ENCODE results near the gene SLC38A3. TPM values are rescaled to one million over a fixed set of nuclear protein-coding genes. Genes with fewer than 3 reads are reported as not detected.

Gene SLC38A3
- polyA plus RNA-seq, 1 experiment = 0.22 TPM

DNA sequence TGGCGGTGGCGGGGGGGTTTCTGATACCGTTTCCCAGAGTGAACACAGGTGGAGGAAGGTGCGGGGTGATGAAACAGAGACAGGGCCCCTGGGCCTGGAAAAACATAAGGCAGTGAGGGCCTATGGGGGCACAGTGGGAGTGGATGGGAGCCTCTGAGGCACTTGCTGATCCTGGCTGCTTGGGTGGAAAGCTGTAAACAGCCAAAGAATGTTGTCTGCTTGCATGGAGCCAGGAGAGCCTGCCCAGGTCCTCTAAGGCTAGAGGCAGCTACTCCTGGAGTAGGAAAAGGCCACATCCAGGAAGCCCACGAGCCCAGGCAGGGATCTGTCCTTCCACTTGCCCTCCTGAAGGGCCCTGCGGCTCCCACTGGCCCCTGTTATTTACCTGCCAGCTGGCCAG, 60.9 kb downstream of the SLC38A3 start:
- ChIA-PET POLR2A (interaction anchor here (0.6 kb wide), 2 partner anchors 8 to 13 kb away, joined by 3 to 6 read pairs; no protein-coding TSS in a partner anchor), CTCF (interaction anchor here (1.4 to 3.1 kb wide), 5 partner anchors 19 to 79 kb away, joined by 3 to 23 read pairs (median 8); partner anchors contain the start of gene ZMYND10)
- H3K27me3 ChIP-seq (ENCODE audit: control insufficient read depth, insufficient read depth, low read length) = no peaks in the 10 kb centered on the region
- H3K4me3 ChIP-seq (ENCODE audit: low read depth, low read length) = no peak overlapping the region
- TF ChIP-seq, protein P1, sequence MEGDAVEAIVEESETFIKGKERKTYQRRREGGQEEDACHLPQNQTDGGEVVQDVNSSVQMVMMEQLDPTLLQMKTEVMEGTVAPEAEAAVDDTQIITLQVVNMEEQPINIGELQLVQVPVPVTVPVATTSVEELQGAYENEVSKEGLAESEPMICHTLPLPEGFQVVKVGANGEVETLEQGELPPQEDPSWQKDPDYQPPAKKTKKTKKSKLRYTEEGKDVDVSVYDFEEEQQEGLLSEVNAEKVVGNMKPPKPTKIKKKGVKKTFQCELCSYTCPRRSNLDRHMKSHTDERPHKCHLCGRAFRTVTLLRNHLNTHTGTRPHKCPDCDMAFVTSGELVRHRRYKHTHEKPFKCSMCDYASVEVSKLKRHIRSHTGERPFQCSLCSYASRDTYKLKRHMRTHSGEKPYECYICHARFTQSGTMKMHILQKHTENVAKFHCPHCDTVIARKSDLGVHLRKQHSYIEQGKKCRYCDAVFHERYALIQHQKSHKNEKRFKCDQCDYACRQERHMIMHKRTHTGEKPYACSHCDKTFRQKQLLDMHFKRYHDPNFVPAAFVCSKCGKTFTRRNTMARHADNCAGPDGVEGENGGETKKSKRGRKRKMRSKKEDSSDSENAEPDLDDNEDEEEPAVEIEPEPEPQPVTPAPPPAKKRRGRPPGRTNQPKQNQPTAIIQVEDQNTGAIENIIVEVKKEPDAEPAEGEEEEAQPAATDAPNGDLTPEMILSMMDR (IDR thresholded peaks at IDR 0.05; ENCODE audit: insufficient read depth, low read depth, low read length) = no peak
- no peaks in the 10 kb centered on the region; the same call in 1 of the 2 replicates for H3K36me3 ChIP-seq (ENCODE audit: control insufficient read depth, insufficient read depth, low read length)
- no peak for DNase-seq (ENCODE audit: low read depth)

DNA sequence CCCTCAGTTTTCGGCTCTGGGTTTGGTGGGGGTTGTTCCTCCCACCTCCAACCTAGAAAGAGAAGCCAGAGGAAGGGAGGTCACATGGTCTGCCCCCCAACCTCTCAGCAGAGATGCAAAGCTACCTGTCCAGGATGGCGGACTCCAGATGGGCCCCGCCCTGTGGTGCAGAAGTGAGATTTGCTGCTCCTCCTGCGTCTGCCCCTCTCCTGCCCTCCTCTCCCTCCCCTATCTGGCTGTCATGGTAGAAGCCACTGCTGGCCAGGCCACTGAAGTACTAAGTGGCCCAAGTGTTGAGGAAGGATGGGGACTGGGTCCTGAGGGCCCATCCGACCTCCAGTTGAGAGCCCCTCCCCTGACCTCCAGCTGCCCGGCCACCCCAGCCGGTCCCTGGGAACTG, 61.8 kb downstream of the SLC38A3 start:
- Histone ChIP-seq H3K27me3 (ENCODE audit: control insufficient read depth, insufficient read depth, low read length) (no peaks in the 10 kb centered on the region), H3K4me3 (ENCODE audit: low read depth, low read length) (peak overlapping the region; percentile 59), H3K36me3 (ENCODE audit: control insufficient read depth, insufficient read depth, low read length) (no peaks in the 10 kb centered on the region; the same call in 1 of the 2 replicates)
- ChIA-PET POLR2A (interaction anchor here (0.5 to 1.2 kb wide), 3 partner anchors 13 to 31 kb away, joined by 3 to 6 read pairs (median 6); no protein-coding TSS in a partner anchor), CTCF (interaction anchor here (0.8 to 3.1 kb wide), 8 partner anchors 10 to 146 kb away, joined by 3 to 23 read pairs (median 6); no protein-coding TSS in a partner anchor)
- DNase-seq (ENCODE audit: low read depth) = no peak
- TF ChIP-seq, protein P1 (IDR thresholded peaks at IDR 0.05; ENCODE audit: insufficient read depth, low read depth, low read length) = no peak

DNA sequence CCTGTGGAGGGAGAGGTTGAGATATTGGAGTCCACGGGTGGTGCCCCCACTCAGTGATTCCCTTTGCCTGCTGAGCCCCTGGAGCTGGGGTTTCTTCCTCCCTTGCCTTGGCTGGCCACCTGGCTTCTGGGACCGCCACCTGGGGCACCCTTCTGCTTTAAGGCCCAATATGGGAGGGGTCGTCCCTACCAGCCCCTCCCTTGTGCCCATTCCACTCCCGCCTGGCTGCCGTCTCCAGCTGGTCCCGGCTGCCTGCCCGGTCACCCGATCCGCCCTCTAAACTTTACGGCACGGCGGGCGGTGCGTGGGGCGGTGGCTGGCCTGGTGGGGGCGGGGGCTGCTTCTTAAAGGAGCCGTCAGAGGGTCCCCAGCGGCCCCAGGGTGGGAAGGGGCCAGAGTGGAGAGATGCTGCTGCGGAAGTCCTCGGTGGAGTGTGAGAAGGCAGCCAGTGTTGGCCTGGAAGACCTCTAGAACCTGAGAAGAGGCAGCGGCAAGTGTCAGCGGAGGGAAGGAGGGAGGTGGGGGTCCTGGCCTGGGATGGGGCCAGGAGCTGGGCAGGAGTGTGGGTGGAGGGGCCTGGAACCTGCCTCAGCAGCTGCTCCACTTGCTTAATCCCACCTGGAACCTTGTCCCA, 62.3 kb downstream of the SLC38A3 start:
- DNase-seq (ENCODE audit: low read depth) = no peak
- CTCF ChIA-PET = interaction anchor here (0.8 to 3.1 kb wide), 9 partner anchors 10 to 147 kb away, joined by 3 to 23 read pairs (median 5); no protein-coding TSS in a partner anchor
- POLR2A ChIA-PET = interaction anchor here (0.5 to 1.2 kb wide), 2 partner anchors 26 to 32 kb away, joined by 3 to 6 read pairs; no protein-coding TSS in a partner anchor

DNA sequence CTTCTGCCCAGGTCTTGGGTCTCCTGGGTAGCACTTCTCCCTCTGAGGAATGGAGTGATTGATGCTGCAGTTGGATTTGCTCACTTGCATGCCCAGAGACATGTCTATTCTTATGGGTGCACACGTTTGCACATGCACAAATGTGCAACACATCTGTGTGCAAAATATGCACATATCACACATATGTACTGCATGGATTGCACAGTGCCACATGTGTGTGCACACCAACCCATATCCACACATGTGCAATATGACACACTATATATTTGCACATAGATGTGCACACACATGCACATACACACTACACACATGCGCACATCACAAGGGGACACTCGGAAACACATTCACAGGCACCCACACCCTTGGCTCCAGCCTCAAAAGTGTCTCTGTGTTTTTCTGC, 63.2 kb downstream of the SLC38A3 start:
- DNase-seq (ENCODE audit: low read depth) = no peak
- ChIA-PET POLR2A (no interaction called here), CTCF (interaction anchor here (1.0 to 3.1 kb wide), 4 partner anchors 11 to 74 kb away, joined by 3 to 23 read pairs (median 8); no protein-coding TSS in a partner anchor)
- Histone ChIP-seq H3K4me3 (ENCODE audit: low read depth, low read length) (no peak overlapping the region), H3K27me3 (ENCODE audit: control insufficient read depth, insufficient read depth, low read length) (no peaks in the 10 kb centered on the region), H3K36me3 (ENCODE audit: control insufficient read depth, insufficient read depth, low read length) (no peaks in the 10 kb centered on the region; the same call in 1 of the 2 replicates)
- TF ChIP-seq, protein P1 (IDR thresholded peaks at IDR 0.05; ENCODE audit: insufficient read depth, low read depth, low read length) = no peak

More for the DNA sequence above, 62.3 kb downstream of the SLC38A3 start:
- H3K4me3 ChIP-seq (ENCODE audit: low read depth, low read length) = peak overlapping the region; percentile 59
- H3K36me3 ChIP-seq (ENCODE audit: control insufficient read depth, insufficient read depth, low read length) = no peaks in the 10 kb centered on the region; the same call in 1 of the 2 replicates
- H3K27me3 ChIP-seq (ENCODE audit: control insufficient read depth, insufficient read depth, low read length) = no peaks in the 10 kb centered on the region
- TF ChIP-seq, protein P1 (IDR thresholded peaks at IDR 0.05; ENCODE audit: insufficient read depth, low read depth, low read length) = no peak

DNA sequence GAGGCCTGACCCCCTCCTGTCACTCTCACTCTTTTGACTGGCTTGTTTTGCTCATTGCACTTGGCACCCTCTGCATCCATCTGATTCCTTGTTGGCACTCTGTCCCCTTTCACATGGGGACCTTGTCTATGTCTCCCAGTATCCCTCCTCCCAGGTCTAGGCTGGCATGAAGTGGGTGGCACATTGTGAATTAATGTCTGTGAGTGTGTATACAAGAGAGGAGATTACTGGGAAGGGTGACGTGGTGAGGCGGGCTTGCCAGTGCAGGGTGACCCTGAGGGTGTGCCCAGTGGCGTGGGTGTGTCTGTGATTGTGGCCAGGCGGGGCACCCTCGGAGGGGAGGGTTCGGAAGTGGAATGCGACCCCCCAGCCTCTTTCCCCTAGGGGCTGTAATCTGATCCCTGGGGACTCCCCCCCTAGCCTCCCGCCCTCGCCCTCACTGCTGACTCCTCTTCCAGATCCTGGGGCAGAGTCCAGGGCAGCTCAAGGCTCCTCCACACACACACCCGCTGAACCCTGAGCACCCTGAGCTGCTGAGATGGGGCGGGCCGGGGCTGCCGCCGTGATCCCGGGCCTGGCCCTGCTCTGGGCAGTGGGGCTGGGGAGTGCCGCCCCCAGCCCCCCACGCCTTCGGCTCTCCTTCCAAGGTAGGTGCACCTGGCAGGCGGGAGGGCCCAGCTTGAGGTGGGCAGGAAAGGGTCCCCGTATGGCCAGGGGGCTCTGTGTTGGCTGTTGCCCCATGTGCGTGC, 63.8 kb downstream of the SLC38A3 start, which contains the start of gene SEMA3B:
Gene SEMA3B (plus strand): TSS at position 445 of the 749 bp plus-strand sequence. CDS start 94 bp downstream, at position 539.
- ChIA-PET POLR2A (no interaction called here), CTCF (interaction anchor here (0.8 to 5.5 kb wide), 10 partner anchors 8 to 75 kb away, joined by 3 to 58 read pairs (median 8); partner anchors contain the start of genes HYAL3, IFRD2, LSMEM2 and NAA80)
- peaks cover 4% of the 10 kb centered on the region for H3K36me3 ChIP-seq (ENCODE audit: control insufficient read depth, insufficient read depth, low read length)
- H3K4me3 ChIP-seq (ENCODE audit: low read depth, low read length) = peak within 1 kb of the TSS; percentile 59
- peak; percentile 31 for DNase-seq (ENCODE audit: low read depth)
- no peaks in the 10 kb centered on the region for H3K27me3 ChIP-seq (ENCODE audit: control insufficient read depth, insufficient read depth, low read length)
- TF ChIP-seq, protein P1 (IDR thresholded peaks at IDR 0.05; ENCODE audit: insufficient read depth, low read depth, low read length) = no peak

Data from BJ (cell line).